ENCODE data around the gene ANKS3. TPM values are rescaled to one million over a fixed set of nuclear protein-coding genes. Genes with fewer than 3 reads are reported as not detected.
"Not testable (repeated sequence)": the region's sequence is repeated elsewhere in the genome, so short reads cannot be mapped to it uniquely, and the experiment has no call there.

ANKS3 gene
- total RNA-seq, 2 donors from 2014 or later, result 18.0 to 20.6 TPM

DNA sequence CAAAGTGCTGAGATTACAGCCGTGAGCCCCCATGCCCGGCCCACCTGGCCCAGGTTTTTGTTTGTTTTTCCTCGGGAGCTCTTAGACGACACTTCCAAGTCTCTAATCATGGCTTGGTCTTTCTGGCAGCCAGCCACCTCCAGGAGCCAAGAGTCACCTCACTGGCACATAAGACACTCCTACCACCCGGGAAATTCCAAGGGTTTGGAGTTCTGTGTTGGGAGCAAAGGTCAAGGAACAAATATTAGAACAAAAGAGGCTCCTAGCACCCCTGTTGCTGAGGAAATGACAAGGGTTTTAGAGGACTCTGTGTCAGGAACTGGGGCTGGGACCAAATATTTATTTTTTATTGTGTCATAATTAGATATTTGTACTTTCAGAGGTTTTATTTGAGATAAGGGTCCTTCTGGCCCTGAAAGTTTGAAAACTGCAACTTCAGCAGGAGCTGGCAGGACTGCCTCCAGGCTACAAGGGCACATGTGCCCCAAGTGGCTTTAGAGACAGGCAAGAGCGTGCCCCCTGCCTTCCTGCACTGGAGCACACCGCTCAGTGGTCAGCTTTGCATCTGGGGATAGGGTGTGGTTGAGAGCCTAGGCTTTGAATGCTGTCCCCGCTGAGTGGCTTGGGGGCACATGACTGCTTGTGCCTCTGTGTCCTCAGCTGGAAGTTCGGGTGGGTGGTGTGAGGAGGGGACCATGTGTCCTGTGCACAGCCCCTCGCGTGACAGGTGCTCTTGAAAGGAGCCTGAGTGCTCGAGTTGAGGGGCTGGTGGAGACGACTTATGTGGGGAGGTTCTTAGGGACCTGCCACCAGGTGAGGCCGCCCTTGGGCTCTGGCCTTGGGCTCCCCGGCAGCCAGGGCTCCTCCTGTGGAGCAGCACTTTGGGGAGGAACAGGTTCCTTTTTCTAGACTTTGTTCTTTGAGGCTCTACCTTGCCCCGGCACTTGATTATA, 79.8 kb downstream of the ANKS3 start:
- Mint-ChIP-seq H3K36me3 (ENCODE audit: insufficient read depth in 2 of 2) (peaks cover 0 to 11% of the 10 kb centered on the region in 2 donors), H3K27me3 (ENCODE audit: low read depth) (no peaks in the 10 kb centered on the region), H3K27ac (no peak overlapping the region), H3K9me3 (no peaks in the 10 kb centered on the region), H3K4me3 (no peak overlapping the region), H3K4me1 (ENCODE audit: low read depth) (peaks cover 21% of the 10 kb centered on the region)
- no peak for DNase-seq
- no peak for ATAC-seq (replicated peaks in 1 of 2)

DNA sequence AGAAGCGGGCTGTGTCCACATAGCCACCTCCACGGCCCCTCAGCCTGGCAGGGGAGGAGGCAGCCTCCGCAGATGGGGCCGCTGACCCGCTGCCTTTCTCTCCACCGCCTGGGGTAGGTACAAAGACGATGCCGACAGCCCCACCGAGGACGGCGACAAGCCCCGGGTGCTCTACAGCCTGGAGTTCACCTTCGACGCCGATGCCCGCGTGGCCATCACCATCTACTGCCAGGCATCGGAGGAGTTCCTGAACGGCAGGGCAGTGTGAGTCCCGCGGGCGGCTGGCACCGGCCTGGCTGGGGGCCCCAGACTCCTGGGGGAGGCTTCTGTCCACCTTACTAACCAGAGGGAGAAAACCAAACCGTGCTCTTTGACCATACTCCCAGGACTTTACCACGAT, 81.5 kb downstream of the ANKS3 start:
- Mint-ChIP-seq H3K27me3 (ENCODE audit: low read depth) (no peaks in the 10 kb centered on the region), H3K9me3 (no peaks in the 10 kb centered on the region), H3K4me3 (no peak overlapping the region), H3K36me3 (ENCODE audit: insufficient read depth in 2 of 2) (peaks cover 2 to 19% of the 10 kb centered on the region in 2 donors), H3K4me1 (ENCODE audit: low read depth) (peaks cover 18% of the 10 kb centered on the region), H3K27ac (no peak overlapping the region)
- ATAC-seq (replicated peaks in 1 of 2) (no peak), DNase-seq (no peak)

DNA sequence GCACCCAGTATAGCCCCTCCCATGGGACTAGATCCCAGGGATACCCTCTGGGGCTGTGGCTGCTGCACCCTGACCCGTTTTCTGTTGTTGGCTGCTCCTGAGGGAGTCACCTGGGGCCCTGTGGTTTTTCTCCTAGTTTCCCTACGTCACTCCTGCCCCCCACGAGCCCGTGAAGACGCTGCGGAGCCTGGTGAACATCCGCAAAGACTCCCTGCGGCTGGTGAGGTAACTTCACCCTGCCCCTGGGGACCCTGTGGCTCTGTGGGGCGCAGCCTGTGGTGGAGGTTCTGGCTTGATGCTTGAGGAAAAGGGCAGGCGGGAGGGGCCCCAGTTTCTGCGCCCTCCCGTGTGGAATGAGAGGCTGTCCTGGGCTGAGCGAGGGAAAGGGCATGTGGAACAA, 82.2 kb downstream of the ANKS3 start:
- Mint-ChIP-seq H3K9me3 (no peaks in the 10 kb centered on the region), H3K4me1 (ENCODE audit: low read depth) (peaks cover 25% of the 10 kb centered on the region), H3K4me3 (no peak overlapping the region), H3K36me3 (ENCODE audit: insufficient read depth in 2 of 2) (peaks cover 2 to 20% of the 10 kb centered on the region in 2 donors), H3K27ac (no peak overlapping the region), H3K27me3 (ENCODE audit: low read depth) (no peaks in the 10 kb centered on the region)
- ATAC-seq (replicated peaks in 1 of 2) (no peak), DNase-seq (no peak)

DNA sequence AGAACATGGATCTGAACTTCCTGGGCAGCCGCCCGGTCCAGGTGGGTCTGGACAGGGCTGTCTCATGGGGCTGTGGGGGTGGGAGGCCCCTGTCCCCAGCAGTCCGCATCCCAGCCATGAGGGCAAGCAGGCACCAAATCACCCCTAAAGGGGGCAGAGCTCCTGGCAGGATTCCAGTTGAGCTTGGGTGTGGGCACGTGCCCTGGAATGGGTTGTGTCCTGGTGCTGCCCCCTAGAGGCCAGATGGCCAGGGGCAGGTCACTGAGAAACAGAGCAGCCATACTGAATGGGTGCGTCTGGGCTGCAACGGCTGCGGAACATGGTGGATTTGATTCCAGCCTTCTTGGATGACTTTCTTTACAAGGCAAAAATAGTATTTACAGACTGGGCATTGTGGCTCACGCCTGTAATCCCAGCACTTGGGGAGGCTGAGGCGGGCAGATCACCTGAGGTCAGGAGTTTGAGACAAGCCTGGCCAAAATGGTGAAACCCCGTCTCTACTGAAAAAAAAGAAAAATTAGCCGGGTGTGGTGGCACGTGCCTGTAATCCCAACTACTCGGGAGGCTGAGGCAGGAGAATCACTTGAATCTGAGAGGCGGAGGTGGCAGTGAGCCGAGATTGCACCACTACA, 83.5 kb downstream of the ANKS3 start:
- peak; percentile 81 to 84 for DNase-seq
- not testable (repeated sequence) for H3K9me3 Mint-ChIP-seq; H3K27ac Mint-ChIP-seq; H3K27me3 Mint-ChIP-seq (ENCODE audit: low read depth); H3K4me3 Mint-ChIP-seq
- Mint-ChIP-seq H3K4me1 (ENCODE audit: low read depth) (peaks cover 33% of the 10 kb centered on the region), H3K36me3 (ENCODE audit: insufficient read depth in 2 of 2) (peaks cover 2 to 15% of the 10 kb centered on the region in 2 donors)
- peak; percentile 76 for ATAC-seq (replicated peaks in 1 of 2)

DNA sequence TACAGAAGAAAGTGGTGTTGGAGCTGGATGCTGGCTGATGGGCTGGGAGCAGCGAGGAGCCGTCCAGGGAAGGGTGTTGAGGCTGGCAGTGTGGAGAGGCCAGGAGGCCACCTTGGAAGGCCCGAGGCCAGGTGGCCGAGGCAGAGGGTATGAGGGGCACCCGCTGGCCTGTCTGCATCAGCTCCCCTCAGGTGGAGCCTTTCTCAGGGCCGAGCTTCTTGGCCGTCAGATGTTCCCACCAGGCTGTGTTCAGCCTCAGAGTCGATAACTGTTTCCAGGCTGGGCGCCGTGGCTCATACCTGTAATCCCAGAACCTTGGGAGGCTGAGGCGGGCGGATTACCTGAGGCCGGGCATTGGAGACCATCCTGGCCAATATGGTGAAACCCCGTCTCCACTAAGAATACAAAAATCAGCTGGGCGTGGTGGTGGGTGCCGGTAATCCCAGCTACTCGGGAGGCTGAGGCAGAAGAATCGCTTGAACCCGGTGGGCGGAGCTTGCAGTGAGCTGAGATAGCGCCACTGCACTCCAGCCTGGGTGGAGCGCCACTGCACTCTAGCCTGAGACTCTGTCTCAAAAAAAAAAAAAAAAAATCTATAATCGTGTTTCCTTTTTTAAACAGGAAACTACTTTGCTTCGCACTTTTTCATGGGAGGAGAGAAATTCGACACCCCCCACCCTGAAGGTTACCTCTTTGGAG, 84.2 kb downstream of the ANKS3 start:
- Mint-ChIP-seq H3K36me3 (ENCODE audit: insufficient read depth in 2 of 2) (peaks cover 2 to 19% of the 10 kb centered on the region in 2 donors), H3K9me3 (no peaks in the 10 kb centered on the region), H3K4me3 (no peak overlapping the region), H3K27me3 (ENCODE audit: low read depth) (no peaks in the 10 kb centered on the region), H3K27ac (no peak overlapping the region), H3K4me1 (ENCODE audit: low read depth) (peaks cover 38% of the 10 kb centered on the region)
- DNase-seq (no peak), ATAC-seq (replicated peaks in 1 of 2) (peak; percentile 19 to 38)

DNA sequence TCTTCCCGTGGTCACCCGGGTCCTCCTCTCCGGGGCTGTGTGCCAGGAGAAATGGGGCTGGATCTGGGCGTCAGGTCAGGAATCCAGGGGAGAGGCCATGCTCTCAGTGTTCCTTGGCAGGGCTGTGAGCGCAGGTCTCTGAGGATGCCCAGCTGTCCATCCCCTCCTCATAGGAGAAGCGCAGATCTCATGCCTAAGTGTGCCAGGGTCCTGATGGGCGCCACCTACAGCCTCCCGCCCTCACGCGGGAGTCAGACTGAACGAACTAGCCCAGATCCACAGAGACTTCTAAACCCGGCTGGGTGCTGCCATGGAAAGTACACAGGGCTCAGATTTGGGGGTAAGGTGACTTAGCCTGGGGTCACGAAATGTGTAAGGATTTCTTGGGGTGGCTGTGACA, 85.2 kb downstream of the ANKS3 start:
- Mint-ChIP-seq H3K4me1 (ENCODE audit: low read depth) (peaks cover 38% of the 10 kb centered on the region), H3K36me3 (ENCODE audit: insufficient read depth in 2 of 2) (peaks cover 2 to 20% of the 10 kb centered on the region in 2 donors), H3K9me3 (no peaks in the 10 kb centered on the region), H3K27ac (no peak overlapping the region), H3K4me3 (no peak overlapping the region), H3K27me3 (ENCODE audit: low read depth) (no peaks in the 10 kb centered on the region)
- ATAC-seq (replicated peaks in 1 of 2), result no peak
- no peak for DNase-seq

DNA sequence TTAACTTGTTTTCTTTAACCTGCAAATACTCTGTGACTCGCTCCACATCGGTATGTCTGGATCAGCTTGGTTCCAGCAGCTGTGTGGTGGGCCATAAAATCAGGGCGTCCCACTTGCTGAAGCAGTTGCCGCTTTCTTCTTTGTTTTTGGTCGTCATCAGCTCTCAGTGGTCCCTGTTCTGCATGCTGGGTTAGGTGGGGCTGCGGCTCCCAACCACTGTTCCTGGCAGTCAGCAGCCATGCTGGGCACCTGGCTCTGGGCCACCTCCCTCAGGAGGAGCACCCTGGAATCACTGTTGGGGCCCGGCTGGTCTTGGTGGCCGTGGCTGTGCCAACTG, 86.5 kb downstream of the ANKS3 start:
- Mint-ChIP-seq H3K27ac (no peak overlapping the region), H3K36me3 (ENCODE audit: insufficient read depth in 2 of 2) (peaks cover 2 to 17% of the 10 kb centered on the region in 2 donors), H3K27me3 (ENCODE audit: low read depth) (no peaks in the 10 kb centered on the region), H3K9me3 (no peaks in the 10 kb centered on the region), H3K4me1 (ENCODE audit: low read depth) (peaks cover 38% of the 10 kb centered on the region), H3K4me3 (no peak overlapping the region)
- ATAC-seq (replicated peaks in 1 of 2) (no peak), DNase-seq (no peak)

DNA sequence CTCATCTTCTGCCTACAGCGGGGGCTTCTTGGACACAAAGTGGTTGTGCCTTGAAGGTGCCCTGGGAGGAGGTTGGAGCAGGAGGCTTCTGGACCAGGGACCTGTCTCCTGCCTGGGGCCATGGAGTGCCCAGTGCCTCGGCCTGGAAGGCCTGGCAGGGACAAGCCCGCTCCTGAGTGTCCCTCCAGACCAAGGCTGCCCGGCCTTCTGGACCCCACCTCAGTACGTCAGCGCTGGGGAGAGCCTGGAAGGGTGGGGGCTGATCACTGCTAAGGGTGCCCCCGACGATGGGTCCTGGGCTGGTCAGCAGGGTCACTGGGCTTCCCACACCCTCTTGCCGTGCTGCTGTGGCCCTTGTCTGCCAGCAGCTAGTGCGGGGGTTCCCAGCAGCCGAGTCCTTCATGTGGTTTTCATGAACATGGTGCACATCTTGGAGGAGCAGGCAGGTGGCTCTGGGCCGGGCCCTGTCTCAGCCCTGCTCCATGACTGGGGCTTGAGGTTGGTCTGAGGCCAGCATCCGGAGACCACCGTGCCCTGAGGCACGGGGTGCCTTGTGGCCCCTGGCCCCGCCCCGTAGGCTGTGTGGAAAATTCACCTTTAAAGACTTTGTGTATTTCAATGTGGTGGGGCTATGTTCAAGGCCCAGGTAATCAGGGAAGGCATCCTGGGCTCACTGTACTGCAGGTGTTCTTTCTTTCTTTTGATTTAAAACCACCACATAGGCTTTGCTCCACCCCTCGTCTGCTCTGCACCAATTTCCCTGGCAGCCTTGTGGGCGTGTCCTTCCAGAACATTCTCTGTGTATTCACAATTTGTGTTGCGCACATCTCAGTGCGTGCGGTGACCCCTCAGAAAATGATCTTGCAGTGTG, 87.1 kb downstream of the ANKS3 start:
- Mint-ChIP-seq H3K9me3 (no peaks in the 10 kb centered on the region), H3K27me3 (ENCODE audit: low read depth) (no peaks in the 10 kb centered on the region), H3K4me3 (no peak overlapping the region), H3K4me1 (ENCODE audit: low read depth) (peaks cover 38% of the 10 kb centered on the region), H3K27ac (no peak overlapping the region), H3K36me3 (ENCODE audit: insufficient read depth in 2 of 2) (peaks cover 2 to 17% of the 10 kb centered on the region in 2 donors)
- ATAC-seq (replicated peaks in 1 of 2), result no peak
- DNase-seq, result no peak

Other genes starting within 250 kb of the ANKS3 start
- 10 to 100 TPM; 45.4 to 53.1 TPM for gene CDIP1, start 195.5 kb downstream of the ANKS3 start, total RNA-seq
- gene C16orf96, start 177.9 kb downstream of the ANKS3 start, total RNA-seq, result under 1 TPM; 0.51 to 0.55 TPM
- gene UBALD1, start 119.4 kb downstream of the ANKS3 start, total RNA-seq, result 10 to 100 TPM; 17.2 to 18.4 TPM
- gene MGRN1, start 109.4 kb downstream of the ANKS3 start, total RNA-seq, result 100 to 1,000 TPM; 107 to 116 TPM
- gene NUDT16L1, start 40.7 kb downstream of the ANKS3 start, total RNA-seq, result 10 to 100 TPM; 22.8 to 28.0 TPM
- gene DNAAF8, start 266 bp upstream of the ANKS3 start, total RNA-seq, result under 1 TPM in 1 of 2 donors, not detected in 1; 0.48 TPM
- 10 to 100 TPM; 14.1 TPM for gene ZNF500, start 32.9 kb upstream of the ANKS3 start, total RNA-seq
- gene SEPTIN12, start 54.1 kb upstream of the ANKS3 start, total RNA-seq, result not detected
- gene SMIM22, start 61.1 kb upstream of the ANKS3 start, total RNA-seq, result not detected
- 1 to 10 TPM; 3.7 to 7.4 TPM for gene ROGDI, start 68.4 kb upstream of the ANKS3 start, total RNA-seq
- 10 to 100 TPM; 54.9 to 63.6 TPM for gene GLYR1, start 113.0 kb upstream of the ANKS3 start, total RNA-seq
- gene UBN1, start 113.2 kb upstream of the ANKS3 start, total RNA-seq, result 10 to 100 TPM; 32.0 to 36.0 TPM
- gene PPL, start 202.9 kb upstream of the ANKS3 start, total RNA-seq, result under 1 TPM; 0.09 to 0.22 TPM
- under 1 TPM in 1 of 2 donors, not detected in 1; 0.02 TPM for gene SEC14L5, start 224.1 kb upstream of the ANKS3 start, total RNA-seq

All from activated T-cell treated with anti-CD3 and anti-CD28 coated beads, Interleukin-2, amount 50 U/mL, for 72 hours (primary cell).